Measurements from ENCODE around the gene CFAP90. TPM values are rescaled to one million over a fixed set of nuclear protein-coding genes. Genes with fewer than 3 reads are reported as not detected.

The CFAP90 gene
- total RNA-seq, 1 donor from 2014 or later = not detected

- H3K27me3 ChIP-seq (ENCODE audit: control insufficient read depth, insufficient read depth, low read length) = no peaks in the 10 kb centered on the region
- TF ChIP-seq, protein P1, sequence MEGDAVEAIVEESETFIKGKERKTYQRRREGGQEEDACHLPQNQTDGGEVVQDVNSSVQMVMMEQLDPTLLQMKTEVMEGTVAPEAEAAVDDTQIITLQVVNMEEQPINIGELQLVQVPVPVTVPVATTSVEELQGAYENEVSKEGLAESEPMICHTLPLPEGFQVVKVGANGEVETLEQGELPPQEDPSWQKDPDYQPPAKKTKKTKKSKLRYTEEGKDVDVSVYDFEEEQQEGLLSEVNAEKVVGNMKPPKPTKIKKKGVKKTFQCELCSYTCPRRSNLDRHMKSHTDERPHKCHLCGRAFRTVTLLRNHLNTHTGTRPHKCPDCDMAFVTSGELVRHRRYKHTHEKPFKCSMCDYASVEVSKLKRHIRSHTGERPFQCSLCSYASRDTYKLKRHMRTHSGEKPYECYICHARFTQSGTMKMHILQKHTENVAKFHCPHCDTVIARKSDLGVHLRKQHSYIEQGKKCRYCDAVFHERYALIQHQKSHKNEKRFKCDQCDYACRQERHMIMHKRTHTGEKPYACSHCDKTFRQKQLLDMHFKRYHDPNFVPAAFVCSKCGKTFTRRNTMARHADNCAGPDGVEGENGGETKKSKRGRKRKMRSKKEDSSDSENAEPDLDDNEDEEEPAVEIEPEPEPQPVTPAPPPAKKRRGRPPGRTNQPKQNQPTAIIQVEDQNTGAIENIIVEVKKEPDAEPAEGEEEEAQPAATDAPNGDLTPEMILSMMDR (IDR thresholded peaks at IDR 0.05; ENCODE audit: insufficient read depth, low read length, severe bottlenecking) = no peak
- no peak overlapping the region for H3K4me3 ChIP-seq (ENCODE audit: low read depth, low read length)
- FAIRE-seq (no peak), DNase-seq (ENCODE audit: low read depth) (no peak)
- no peaks in the 10 kb centered on the region for H3K36me3 ChIP-seq (ENCODE audit: control insufficient read depth, insufficient read depth, low read length)
These were observed 39.2 kb downstream of the CFAP90 start for GRCh38 chr5:7811715-7812114.

DNA sequence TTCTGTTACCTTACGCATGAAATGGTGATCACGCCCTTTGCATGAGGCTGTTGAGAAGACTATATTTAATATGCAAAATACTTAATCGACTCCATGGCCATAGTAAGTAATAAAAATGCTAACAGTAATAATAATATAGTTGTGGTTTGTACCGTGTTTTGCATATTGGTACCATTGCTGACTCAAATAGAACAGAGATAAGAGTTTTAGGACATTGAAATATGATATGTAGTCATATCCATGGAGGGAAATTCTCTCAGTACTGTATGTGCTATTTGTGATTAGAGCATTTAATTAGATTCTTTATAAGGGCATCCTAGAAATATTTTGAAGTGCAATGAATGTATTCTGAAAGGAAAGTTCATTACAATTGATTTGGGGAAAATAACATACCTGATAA lies 41.9 kb downstream of the CFAP90 start:
- no peak overlapping the region for H3K4me3 ChIP-seq (ENCODE audit: low read depth, low read length)
- no peaks in the 10 kb centered on the region for H3K27me3 ChIP-seq (ENCODE audit: control insufficient read depth, insufficient read depth, low read length)
- no peaks in the 10 kb centered on the region for H3K36me3 ChIP-seq (ENCODE audit: control insufficient read depth, insufficient read depth, low read length)
- TF ChIP-seq, protein P1 (IDR thresholded peaks at IDR 0.05; ENCODE audit: insufficient read depth, low read length, severe bottlenecking) = no peak
- DNase-seq (ENCODE audit: low read depth) = no peak
- no peak for FAIRE-seq

DNA sequence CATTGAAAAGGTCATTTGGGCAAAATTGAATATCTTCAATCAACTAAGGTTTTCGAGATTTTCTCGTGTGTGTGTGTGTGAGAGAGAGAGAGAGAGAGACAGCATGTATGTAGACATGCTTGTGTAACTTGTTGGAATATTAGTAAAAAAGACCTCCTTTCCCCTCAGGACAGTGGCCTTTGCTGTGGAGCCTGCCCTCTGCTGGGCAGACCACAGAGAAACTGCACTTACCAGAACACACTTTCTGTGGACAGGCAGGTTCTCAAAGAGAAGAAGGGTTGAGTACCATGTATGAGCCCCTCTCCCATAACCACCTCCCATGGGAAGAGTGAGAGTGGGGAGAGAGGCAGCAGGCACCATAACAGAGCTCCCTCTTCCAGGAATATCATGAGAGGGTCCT lies 45.6 kb downstream of the CFAP90 start:
- FAIRE-seq (no peak), DNase-seq (ENCODE audit: low read depth) (no peak)
- TF ChIP-seq, protein P1 (IDR thresholded peaks at IDR 0.05; ENCODE audit: insufficient read depth, low read length, severe bottlenecking) = peak; percentile 7
- Histone ChIP-seq H3K27me3 (ENCODE audit: control insufficient read depth, insufficient read depth, low read length) (no peaks in the 10 kb centered on the region), H3K36me3 (ENCODE audit: control insufficient read depth, insufficient read depth, low read length) (no peaks in the 10 kb centered on the region), H3K4me3 (ENCODE audit: low read depth, low read length) (no peak overlapping the region)

DNA sequence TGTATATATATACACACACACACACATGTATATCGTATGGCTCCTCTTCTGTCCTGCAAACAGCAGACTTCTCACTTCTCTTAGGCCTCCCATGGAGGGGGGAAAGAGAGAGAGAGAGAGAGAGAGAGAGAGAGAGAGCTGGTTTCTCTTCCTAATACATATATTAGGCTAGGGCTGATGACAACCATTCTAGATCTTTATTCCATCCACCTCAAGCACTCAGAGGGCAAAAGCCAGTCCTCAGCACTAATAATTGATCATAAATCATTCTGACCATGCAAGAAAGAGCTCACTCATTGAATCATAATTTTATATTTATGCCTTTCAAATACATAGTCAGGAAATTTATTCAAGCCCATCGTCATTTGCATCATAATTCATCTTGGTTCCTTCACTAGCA lies 47.0 kb downstream of the CFAP90 start:
- no peak for FAIRE-seq
- TF ChIP-seq, protein P1 (IDR thresholded peaks at IDR 0.05; ENCODE audit: insufficient read depth, low read length, severe bottlenecking) = no peak
- Histone ChIP-seq H3K4me3 (ENCODE audit: low read depth, low read length) (no peak overlapping the region), H3K36me3 (ENCODE audit: control insufficient read depth, insufficient read depth, low read length) (no peaks in the 10 kb centered on the region), H3K27me3 (ENCODE audit: control insufficient read depth, insufficient read depth, low read length) (no peaks in the 10 kb centered on the region)
- DNase-seq (ENCODE audit: low read depth) = no peak

DNA sequence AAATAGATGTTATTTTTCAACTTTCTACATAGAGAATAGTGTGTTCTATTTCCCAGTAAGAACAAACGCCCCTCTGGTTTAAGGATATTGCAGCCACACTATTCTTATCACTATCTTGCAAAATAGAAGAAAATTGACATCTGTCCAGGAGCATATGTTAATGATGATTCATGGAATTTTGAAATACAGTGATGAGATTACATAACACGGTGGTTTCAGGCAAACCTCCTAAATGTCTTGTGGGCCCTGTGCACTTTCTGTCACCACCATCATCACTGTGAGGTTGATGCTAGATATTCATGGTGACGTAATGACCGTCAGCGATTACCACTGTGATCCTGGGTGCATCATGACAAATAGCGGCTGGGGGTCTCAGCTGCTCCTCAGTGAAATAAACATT lies 48.1 kb downstream of the CFAP90 start:
- Histone ChIP-seq H3K27me3 (ENCODE audit: control insufficient read depth, insufficient read depth, low read length) (no peaks in the 10 kb centered on the region), H3K4me3 (ENCODE audit: low read depth, low read length) (no peak overlapping the region), H3K36me3 (ENCODE audit: control insufficient read depth, insufficient read depth, low read length) (no peaks in the 10 kb centered on the region)
- TF ChIP-seq, protein P1 (IDR thresholded peaks at IDR 0.05; ENCODE audit: insufficient read depth, low read length, severe bottlenecking) = no peak
- DNase-seq (ENCODE audit: low read depth) (peak; percentile 45), FAIRE-seq (no peak)

DNA sequence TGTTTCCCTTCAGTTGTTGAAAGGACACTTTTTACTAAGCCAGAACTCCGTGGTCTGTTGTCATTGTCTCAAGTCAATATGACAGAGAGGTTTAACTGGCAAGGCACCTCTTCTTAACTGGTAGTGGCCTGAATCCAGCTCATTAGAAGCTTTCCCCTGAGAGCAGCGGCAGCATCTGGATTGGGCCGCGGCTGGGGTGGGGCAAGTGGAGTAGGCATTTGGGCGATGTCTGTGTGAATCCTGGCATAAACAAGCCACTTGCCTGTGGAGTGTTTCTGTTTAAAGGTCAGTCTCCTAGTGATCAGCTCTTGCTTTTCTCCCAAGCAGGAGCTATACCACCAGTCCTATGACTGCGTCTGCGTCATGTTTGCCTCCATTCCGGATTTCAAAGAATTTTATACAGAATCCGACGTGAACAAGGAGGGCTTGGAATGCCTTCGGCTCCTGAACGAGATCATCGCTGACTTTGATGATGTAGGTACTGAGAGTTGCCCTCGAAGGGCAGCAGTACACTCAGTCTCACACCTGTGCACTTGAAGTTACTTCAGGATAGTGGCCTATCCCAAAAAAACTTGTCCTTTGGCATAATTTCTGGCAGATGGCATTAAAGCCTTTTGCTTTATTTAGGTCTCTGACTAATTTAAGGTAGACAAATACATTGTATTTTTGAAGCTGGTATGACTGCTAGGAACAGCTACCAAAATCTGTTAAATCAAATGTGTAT lies 48.9 kb downstream of the CFAP90 start:
- Histone ChIP-seq H3K27me3 (ENCODE audit: control insufficient read depth, insufficient read depth, low read length) (no peaks in the 10 kb centered on the region), H3K4me3 (ENCODE audit: low read depth, low read length) (no peak overlapping the region), H3K36me3 (ENCODE audit: control insufficient read depth, insufficient read depth, low read length) (no peaks in the 10 kb centered on the region)
- FAIRE-seq (no peak), DNase-seq (ENCODE audit: low read depth) (no peak)
- TF ChIP-seq, protein P1 (IDR thresholded peaks at IDR 0.05; ENCODE audit: insufficient read depth, low read length, severe bottlenecking) = no peak
